Measurements from ENCODE around the gene DCD. TPM values are rescaled to one million over a fixed set of nuclear protein-coding genes. Genes with fewer than 3 reads are reported as not detected.
"Not testable (repeated sequence)": the region's sequence is repeated elsewhere in the genome, so short reads cannot be mapped to it uniquely, and the experiment has no call there.

The DCD gene
- polyA plus RNA-seq, 3 donors = not detected

- no peak for DNase-seq (ENCODE audit: low read depth in 3 of 3, low spot score in 2 of 3)
These were observed 6.8 kb upstream of the DCD start for GRCh38 chr12:54654926-54655325.

GRCh38 chr12:54653025-54653424 is 4.9 kb upstream of the DCD start:
- DNase-seq (ENCODE audit: low read depth in 3 of 3, low spot score in 2 of 3) = no peak

DNA sequence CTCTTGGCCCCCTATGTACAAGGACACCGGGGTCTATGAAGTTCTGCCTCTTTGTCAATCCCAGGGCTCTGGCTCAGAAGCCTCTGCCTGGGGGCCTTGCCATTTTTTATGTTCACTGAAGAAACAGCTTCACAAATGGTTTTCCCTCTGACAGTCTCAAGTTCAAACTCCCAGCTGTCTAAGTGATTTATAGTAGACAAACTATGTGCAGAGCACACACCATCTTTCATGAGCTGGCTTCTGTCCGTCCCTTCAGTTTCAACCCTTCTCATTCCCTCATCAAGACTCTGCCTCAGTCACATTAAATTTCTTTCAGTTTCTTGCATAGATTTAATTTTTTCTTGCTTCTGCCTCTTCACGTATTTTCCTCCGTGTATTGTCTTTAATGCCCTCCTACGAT is 2.7 kb upstream of the DCD start:
- no peak for DNase-seq (ENCODE audit: low read depth in 3 of 3, low spot score in 2 of 3)

DNA sequence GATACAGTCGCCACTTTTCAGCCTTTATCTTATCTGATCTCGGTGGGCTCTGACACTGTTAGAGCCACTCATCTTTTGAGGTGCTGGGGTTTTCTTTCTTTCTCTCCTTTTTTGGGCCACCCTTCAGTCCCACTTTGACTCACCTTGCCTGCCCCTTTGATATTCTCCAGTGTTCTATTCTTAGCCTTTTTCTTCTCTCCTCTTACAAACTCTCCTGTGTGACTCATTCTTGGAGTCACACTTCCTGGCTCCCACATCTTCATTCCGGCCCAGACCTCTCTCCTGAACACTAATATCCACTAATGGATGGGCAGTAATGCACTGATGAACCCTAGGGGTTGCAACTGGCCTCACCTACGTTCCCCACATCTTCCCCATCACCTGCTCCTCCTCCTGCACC is 2.2 kb upstream of the DCD start:
- no peak for DNase-seq (ENCODE audit: low read depth in 3 of 3, low spot score in 2 of 3)

GRCh38 chr12:54649825-54650224 is 1.7 kb upstream of the DCD start:
- no peak for DNase-seq (ENCODE audit: low read depth in 3 of 3, low spot score in 2 of 3)

DNA sequence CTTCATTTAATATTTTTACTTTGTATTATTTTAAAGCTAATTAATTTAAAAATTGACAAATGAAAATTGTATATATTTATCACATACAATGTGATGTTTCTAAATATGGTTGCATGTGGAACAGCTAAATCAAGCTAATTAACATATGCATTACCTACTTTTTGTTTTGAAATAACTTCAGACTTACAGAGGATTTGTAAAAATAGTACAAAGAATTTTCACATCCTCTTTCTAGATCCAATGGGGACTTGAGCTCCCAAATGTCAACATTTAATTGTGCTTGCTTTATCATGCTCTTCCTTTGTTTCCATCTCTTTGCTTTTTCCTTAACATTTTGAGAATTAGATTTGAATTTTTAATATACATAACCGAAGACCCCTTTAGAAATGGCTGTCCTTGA is 6.6 kb downstream of the DCD start:
- no peak for DNase-seq (ENCODE audit: low read depth in 3 of 3, low spot score in 2 of 3)

DNA sequence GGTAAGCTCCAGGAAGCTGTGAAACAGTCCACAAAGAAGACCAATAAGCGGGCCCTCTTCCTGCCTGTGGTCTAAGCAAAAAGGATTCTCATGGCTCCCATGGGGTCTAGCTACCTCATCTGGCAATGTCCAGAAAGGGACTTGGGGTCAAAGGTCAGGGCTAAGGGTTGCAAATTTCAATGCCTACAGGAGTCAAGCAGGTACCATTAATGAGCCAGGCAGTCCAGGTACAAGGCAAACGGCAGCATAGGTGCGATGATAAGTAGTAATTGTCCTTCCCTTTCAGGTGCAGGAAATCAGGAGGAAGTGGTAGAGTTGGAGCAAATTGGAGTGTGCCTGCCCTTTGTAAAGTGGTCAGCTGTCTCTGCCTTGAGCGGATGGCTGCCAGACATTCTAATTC is 7.1 kb downstream of the DCD start:
- DNase-seq (ENCODE audit: low read depth in 3 of 3, low spot score in 2 of 3) = no peak

DNA sequence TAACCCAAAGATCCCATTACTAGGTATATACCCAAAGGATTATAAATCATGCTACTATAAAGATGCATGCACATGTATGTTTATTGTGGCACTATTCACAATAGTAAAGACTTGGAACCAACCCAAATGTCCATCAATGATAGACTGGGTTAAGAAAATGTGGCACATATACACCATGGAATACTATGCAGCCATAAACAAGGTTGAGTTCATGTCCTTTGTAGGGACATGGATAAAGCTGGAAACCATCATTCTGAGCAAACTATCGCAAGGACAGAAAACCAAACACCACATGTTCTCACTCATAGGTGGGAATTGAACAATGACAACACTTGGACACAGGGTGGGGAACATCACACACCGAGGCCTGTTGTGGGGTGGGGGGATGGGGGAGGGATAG is 9.1 kb downstream of the DCD start:
- DNase-seq (ENCODE audit: low read depth in 3 of 3, low spot score in 2 of 3) = not testable (repeated sequence)

DNA sequence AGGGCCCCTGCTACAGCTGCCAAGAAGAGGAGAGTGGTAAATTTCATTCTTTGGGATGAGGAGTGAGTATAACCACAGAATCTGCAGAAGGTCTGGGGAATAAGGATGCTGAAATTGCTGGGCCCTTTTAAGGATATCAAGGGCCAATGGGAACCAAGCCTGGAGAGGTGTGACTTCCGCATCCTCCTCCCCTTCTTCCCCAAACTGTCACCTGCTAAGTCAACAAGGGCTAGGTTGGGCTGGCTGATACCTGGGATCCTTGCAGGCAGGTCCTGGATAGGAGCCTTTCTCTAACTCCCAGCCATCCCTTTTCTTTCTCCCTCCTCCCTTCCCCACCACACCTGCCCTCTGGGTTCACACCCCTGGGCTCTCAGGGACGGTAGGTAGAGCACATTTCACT is 13.4 kb downstream of the DCD start, which contains the start of gene LACRT:
TSS of gene LACRT (minus strand) at position 101 of the 400 bp plus-strand sequence. CDS start at position 47, 54 bp downstream.
- DNase-seq (ENCODE audit: low read depth in 3 of 3, low spot score in 2 of 3) = no peak

DNA sequence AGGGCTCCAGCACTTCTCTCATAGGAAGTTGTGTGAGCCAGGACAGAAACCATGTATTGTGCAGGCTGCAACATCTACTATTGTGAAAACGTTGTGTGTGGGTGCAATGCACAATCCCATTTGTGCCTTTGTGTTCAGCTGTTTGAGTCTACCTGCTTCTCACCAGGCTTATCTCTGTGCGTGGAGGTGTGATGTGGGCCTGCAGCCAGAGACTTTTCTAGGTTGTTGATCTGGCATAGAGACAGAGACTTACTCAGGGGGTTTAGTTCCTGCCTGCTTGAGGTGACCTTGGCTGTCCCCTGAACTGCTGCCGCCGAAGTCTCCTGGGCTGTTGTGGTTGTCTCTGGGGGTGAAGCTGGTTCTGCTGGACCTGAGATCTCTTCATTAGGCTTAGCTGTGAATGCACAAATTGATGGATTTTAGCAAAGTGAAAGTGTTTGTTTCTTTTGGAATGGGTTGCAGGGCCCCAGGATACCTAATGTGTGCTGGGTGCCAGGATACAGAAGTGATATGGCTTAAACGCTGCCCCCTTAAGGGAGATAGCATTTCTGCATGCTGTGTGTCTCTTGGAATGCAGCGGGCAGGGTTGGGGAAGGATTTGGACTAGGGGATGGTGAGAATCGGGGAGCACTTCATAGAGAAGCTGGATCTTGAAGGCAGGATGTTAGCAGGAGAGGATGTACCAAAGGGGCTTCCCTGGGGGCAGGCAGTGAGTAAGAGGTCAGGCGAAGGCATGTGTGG is 16.0 kb downstream of the DCD start:
- DNase-seq (ENCODE audit: low read depth in 3 of 3, low spot score in 2 of 3) = no peak

- DNase-seq (ENCODE audit: low read depth in 3 of 3, low spot score in 2 of 3) = no peak
These were observed 16.6 kb downstream of the DCD start for GRCh38 chr12:54631551-54631950.

GRCh38 chr12:54629925-54630324 is 18.2 kb downstream of the DCD start:
- DNase-seq (ENCODE audit: low read depth in 3 of 3, low spot score in 2 of 3) = no peak

DNA sequence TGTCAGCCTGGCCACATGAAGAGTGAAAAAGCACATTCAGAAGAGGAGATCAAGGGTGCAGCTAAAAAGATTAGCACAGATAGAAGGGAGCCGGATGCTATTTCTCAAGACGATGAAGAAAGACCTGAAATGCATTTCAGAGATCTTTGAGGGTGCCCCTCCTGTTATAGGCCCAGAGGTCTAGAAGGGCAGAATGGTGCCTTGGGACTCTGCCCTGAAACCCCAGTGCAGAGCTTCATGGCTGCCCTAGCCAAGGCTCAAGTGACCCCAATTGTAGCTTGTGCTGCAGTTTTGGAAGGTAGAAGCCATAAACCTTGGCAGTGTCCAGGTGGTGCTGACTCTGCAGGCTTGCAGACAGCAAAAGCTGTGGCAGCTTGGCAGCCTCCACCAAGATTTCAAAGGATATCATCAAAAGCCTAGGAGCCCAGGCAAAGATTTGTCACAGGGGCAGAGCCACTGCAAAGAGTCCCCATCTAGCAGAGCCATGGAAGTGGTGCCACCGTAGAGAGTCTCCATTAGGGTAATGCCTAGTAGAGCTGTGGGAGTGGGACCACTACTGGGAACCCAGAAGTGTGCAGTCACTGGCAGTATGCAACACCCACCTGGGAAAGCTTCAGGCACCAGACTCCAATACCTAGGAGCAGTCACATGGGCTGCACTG is 19.8 kb downstream of the DCD start:
- no peak for DNase-seq (ENCODE audit: low read depth in 3 of 3, low spot score in 2 of 3)

- DNase-seq (ENCODE audit: low read depth in 3 of 3, low spot score in 2 of 3) = no peak
These were observed 20.9 kb downstream of the DCD start for GRCh38 chr12:54627304-54627703.

- no peak for DNase-seq (ENCODE audit: low read depth in 3 of 3, low spot score in 2 of 3)
These were observed 22.6 kb downstream of the DCD start for GRCh38 chr12:54625598-54625997.

GRCh38 chr12:54624315-54625279 is 23.6 kb downstream of the DCD start:
- no peak for DNase-seq (ENCODE audit: low read depth in 3 of 3, low spot score in 2 of 3)

DNA sequence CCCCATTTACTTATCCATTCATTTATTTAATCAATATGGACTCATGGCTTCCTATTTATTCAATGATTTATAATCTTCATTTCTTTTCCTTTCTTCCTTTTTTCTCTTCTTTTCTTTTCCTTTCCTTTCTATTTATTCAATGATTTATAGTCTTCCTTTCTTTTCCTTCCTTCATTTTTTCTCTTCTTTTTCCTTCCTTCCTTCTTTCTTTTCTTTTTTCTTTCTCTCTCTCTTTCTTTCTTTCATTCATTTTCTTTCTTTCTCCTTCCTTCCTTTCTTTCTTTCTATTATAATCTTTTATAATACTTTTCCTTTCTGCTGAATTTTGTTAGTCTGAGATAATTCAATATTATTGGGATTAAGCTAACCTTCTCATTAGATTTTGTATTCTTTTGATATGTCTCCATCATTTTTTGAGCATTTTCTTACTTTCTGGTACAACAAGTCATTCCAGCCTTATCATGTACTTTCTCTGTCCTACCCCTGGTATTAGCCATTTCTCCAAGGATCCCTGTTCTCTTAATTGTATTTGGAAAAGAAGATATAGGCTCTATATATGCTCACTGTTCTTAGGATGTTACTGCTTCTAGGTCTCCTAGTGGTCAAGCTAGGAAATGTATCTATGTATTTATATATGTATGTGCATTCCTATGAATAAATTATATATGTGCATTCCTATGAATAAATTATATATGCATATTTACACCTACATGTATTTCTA is 25.5 kb downstream of the DCD start:
- DNase-seq (ENCODE audit: low read depth in 3 of 3, low spot score in 2 of 3) = no peak

DNA sequence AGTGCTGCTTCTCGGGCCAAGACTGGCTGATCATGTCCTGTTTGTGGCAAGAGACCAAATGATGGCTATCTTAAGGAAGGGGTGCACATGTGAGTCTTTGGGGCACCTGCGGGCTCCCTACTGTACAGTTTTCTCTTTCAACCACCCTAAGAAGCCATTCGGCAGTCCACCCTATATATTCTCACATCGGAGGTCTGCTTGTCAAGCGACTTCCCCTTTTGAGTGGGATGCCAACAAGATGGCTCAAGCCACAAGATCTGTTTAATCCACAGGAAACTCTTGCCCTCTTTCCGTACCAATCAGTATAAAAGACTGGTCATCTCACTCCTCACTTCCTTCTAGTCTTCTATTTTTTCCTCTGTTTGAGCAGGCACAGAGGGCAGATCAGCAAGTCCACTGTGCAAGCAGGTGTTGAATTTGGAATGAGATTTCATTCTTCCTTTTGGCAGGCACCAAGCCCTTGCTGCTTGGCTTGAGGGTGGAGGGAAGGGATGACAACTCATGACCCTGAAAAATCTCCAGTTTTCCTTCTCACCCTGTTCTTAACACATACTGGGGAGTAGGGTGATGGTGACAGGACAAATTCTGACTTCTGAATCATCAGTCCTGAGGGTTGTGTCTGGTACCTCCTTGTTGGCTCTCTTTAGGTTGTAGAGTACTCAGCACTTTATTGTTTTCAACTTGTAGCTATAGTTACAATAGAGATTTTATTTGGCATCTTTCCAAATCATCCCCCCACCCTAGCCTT is 31.1 kb downstream of the DCD start:
- no peak for DNase-seq (ENCODE audit: low read depth in 3 of 3, low spot score in 2 of 3)

DNA sequence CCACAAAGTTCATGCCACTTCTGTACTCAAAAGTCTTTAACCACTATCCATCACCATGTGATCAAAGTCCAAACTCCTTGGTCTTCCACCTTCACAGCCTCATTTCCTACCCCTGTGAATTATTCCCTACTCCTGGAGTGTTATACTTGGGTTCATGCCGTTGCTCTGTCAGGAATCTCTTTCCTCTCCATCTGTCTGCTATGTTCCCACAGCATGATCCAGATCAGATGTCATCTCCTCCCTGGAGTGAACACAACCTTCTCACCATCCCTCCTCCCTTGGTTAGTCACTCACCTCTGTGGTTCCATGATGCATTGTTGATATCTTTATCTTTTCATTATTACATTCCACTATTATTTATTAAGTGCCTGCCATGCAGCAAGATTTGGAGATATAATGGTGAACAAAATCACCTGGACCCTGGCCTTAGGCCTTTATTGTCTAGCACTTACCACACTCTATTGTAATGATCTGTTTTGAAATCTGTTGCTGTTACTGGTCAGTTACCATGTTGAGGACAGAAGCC is 35.9 kb downstream of the DCD start:
- DNase-seq (ENCODE audit: low read depth in 3 of 3, low spot score in 2 of 3) = no peak

- DNase-seq (ENCODE audit: low read depth in 3 of 3, low spot score in 2 of 3) = no peak
These were observed 36.4 kb downstream of the DCD start for GRCh38 chr12:54611715-54612149.
